Stimulated activated memory B cell treated with anti-CD40 and anti-IgM and Interleukin-4, amounts not matched to agents 10 μg/mL and 1 μg/mL and 100 μg/mL, for 72 hours (primary cell): ENCODE data around the gene ANKRD16.
"Not testable (repeated sequence)": the region's sequence is repeated elsewhere in the genome, so short reads cannot be mapped to it uniquely, and the experiment has no call there.

ENCODE experiments used
- ATAC-seq: fragments of 150-1000 bp; cut with Tn5 transposase; 2 replicates; pipeline ENCODE4 v1.10.0; 2021
- H3K27ac Mint-ChIP-seq: one replicate; pipeline ENCODE4 v1.8.0; 2022; ENCODE audit warnings: mild to moderate bottlenecking, mixed read lengths
- H3K27me3 Mint-ChIP-seq: one replicate; pipeline ENCODE4 v1.8.0; 2022; ENCODE audit warnings: mixed read lengths
- H3K36me3 Mint-ChIP-seq: one replicate; pipeline ENCODE4 v1.8.0; 2022; ENCODE audit warnings: mixed read lengths
- H3K4me1 Mint-ChIP-seq: one replicate; pipeline ENCODE4 v1.8.0; 2022; ENCODE audit warnings: mixed read lengths
- H3K4me3 Mint-ChIP-seq: one replicate; pipeline ENCODE4 v1.8.0; 2022; ENCODE audit warnings: mild to moderate bottlenecking, moderate library complexity, mixed read lengths
- H3K9me3 Mint-ChIP-seq: one replicate; pipeline ENCODE4 v1.8.0; 2022; ENCODE audit warnings: mixed read lengths

Gene ANKRD16

DNA sequence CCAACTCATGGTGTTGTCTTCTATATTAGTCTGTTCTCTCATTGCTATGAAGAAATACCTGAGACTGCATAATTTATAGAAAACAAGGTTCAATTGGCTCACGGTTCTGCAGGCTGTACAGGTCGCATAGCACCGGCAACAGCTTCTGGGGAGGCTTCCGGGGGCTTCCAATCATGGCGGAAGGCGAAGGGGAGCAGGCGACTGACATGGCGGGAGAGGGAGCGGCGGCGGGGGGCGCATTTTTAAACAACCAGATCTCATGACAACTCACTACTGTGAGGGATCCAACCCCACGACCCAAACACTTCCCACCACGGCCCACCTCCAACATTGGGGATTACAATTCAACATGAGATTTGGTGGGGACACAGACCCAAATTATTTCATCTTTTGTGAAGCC lies 47.7 kb downstream of the ANKRD16 start:
- ATAC-seq = no peak
- Mint-ChIP-seq H3K27me3 (no peaks in the 10 kb centered on the region), H3K9me3 (no peaks in the 10 kb centered on the region), H3K36me3 (no peaks in the 10 kb centered on the region), H3K4me3 (no peak overlapping the region), H3K4me1 (peaks cover 85% of the 10 kb centered on the region), H3K27ac (peak overlapping the region; percentile 100)

DNA sequence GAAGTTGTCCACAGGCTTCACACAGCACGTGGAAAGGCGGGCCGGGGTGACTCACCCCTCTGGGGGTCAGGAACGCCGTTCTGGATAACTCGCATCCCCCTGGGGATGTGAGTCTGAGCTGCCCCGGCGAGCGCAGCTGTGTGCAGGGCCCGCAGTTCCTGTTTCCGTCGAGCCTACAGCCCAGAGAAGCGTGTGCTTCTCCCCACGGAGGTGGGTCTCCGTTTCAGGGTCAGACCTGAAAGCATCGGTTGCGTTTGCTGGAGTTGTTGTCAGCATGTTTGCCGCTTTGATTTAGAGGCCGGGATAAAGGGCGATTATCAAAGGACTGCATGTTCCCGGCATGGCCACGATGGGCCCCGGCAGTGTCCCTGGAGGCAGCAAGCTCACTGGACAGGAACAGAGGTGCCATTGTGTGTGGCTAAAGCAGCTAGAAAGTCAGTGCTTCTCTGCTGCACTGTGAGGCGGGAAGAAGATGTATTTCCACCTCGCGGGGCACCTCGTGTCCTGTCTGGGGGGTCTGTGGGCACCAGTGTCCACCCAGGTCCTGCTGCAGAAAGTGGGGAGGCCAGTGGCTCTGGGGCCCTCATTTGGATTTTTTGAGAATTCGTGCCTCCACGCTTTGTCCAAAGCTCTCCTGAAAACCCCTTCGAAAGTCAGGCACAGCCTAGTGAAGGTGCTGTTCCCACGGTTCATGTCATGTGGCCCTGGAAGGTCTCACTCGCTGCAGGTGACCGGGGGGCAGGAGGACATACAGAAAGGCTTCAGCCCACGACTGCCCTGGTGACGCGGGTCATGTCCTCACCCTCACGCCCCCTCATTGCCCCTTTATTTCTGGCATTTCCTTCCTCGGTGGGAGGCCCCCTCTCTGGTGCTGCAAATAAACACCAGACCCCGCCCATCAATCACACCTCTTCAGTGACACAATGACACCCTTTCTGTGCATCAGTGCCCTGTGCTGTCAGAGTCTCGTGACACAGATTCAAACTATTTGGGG lies 49.1 kb downstream of the ANKRD16 start:
- Mint-ChIP-seq H3K27me3 (no peaks in the 10 kb centered on the region), H3K27ac (peak overlapping the region; percentile 100), H3K9me3 (no peaks in the 10 kb centered on the region), H3K4me3 (peak overlapping the region; percentile 76), H3K4me1 (peaks cover 73% of the 10 kb centered on the region), H3K36me3 (no peaks in the 10 kb centered on the region)
- peak; percentile 96 for ATAC-seq

GRCh38 chr10:5836181-5836580 lies 53.5 kb downstream of the ANKRD16 start:
- H3K27me3 Mint-ChIP-seq, ATAC-seq, H3K36me3 Mint-ChIP-seq, H3K9me3 Mint-ChIP-seq, H3K4me3 Mint-ChIP-seq, H3K27ac Mint-ChIP-seq: not testable (repeated sequence)
- peaks cover 48% of the 10 kb centered on the region for H3K4me1 Mint-ChIP-seq

DNA sequence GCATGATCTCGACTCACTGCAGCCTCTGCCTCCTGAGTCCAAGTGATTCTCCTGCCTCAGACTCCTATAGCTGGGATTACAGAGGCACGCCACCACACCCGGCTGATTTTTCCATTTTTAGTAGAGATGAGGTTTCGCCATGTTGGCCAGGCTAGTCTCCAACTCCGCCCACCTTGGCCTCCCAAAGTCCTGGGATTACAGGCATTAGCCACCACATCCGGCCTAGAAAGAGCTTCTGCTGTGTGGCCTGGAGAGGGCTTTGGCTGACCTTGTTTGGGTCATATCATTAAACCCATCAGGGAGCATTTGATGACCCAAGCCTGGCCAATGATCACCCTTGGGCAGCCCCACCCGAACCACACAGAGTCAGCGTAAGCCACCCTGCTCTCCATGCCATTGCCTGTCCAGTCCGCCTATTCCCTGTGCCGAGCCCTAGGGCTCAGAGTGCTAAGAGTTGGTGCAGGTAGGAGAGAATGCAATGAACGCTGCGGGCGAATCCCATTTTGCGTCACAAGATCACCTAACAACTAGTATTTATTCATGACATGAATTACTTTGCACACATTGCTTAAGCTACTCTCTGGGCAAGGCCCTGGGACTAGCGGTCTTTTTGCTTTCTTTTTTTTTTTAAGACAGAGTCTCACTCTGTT lies 54.1 kb downstream of the ANKRD16 start:
- Mint-ChIP-seq H3K36me3 (no peaks in the 10 kb centered on the region), H3K27me3 (no peaks in the 10 kb centered on the region), H3K9me3 (no peaks in the 10 kb centered on the region), H3K4me1 (peaks cover 48% of the 10 kb centered on the region), H3K27ac (no peak overlapping the region), H3K4me3 (no peak overlapping the region)
- ATAC-seq = no peak

- Mint-ChIP-seq H3K9me3 (no peaks in the 10 kb centered on the region), H3K36me3 (no peaks in the 10 kb centered on the region), H3K4me3 (no peak overlapping the region), H3K27me3 (no peaks in the 10 kb centered on the region), H3K27ac (peak overlapping the region; percentile 44), H3K4me1 (peaks cover 40% of the 10 kb centered on the region)
- no peak for ATAC-seq
Observed at GRCh38 chr10:5833814-5834213, 55.9 kb downstream of the ANKRD16 start.

DNA sequence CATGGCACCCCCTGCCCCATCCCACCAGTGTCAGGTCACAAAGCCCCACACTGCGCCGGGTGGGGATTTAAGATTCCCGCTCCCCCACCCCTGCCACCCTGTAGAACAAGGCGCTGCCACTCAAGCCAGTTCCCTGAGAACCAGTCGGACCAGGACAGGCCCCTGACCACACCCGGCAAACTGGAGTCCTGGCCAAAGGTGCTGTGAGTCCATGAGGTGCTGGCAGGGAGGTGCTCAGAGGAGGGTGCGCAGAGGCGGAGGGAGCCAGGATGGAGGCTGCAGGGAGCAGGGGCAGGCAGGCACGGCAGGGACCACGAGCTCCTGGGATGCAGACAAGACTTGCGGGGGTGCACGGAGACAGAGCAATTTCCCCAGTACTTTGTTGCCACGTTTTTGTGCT lies 56.7 kb downstream of the ANKRD16 start:
- Mint-ChIP-seq H3K27me3 (no peaks in the 10 kb centered on the region), H3K4me1 (peaks cover 32% of the 10 kb centered on the region), H3K36me3 (no peaks in the 10 kb centered on the region), H3K27ac (peak overlapping the region; percentile 89), H3K4me3 (no peak overlapping the region), H3K9me3 (no peaks in the 10 kb centered on the region)
- ATAC-seq = no peak

DNA sequence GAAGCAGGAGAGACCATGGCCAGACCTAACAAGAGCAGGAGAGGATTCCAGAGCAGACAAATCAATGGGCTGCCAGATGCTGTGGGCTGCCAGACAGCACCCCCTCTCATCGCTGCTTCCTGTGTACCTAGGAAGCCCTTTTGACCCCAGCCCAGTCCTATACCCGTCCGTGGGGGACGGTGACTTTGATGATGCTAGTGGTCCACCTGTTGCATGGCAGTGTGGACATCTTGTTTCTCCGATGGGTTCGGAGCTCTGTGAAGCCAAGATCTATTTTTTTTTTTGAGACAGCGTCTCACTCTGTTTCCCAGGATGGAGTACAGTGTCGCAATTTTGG lies 58.3 kb downstream of the ANKRD16 start:
- Mint-ChIP-seq H3K27ac (peak overlapping the region; percentile 89), H3K36me3 (no peaks in the 10 kb centered on the region), H3K4me1 (peaks cover 28% of the 10 kb centered on the region), H3K27me3 (no peaks in the 10 kb centered on the region), H3K9me3 (no peaks in the 10 kb centered on the region), H3K4me3 (no peak overlapping the region)
- ATAC-seq = no peak

- Mint-ChIP-seq H3K36me3 (no peaks in the 10 kb centered on the region), H3K4me1 (peaks cover 28% of the 10 kb centered on the region), H3K9me3 (no peaks in the 10 kb centered on the region), H3K27me3 (no peaks in the 10 kb centered on the region), H3K27ac (peak overlapping the region; percentile 89), H3K4me3 (no peak overlapping the region)
- ATAC-seq = peak; percentile 93
Observed at GRCh38 chr10:5830629-5831445, 58.9 kb downstream of the ANKRD16 start.

- ATAC-seq = no peak
- Mint-ChIP-seq H3K27ac (peak overlapping the region; percentile 89), H3K27me3 (no peaks in the 10 kb centered on the region)
Observed at GRCh38 chr10:5829267-5829666, 60.4 kb downstream of the ANKRD16 start.

GRCh38 chr10:5828725-5829124 lies 61.0 kb downstream of the ANKRD16 start:
- H3K27me3 Mint-ChIP-seq = no peaks in the 10 kb centered on the region
- H3K27ac Mint-ChIP-seq = peak overlapping the region; percentile 89
- H3K36me3 Mint-ChIP-seq = no peaks in the 10 kb centered on the region
- no peak for ATAC-seq
- peaks cover 20% of the 10 kb centered on the region for H3K4me1 Mint-ChIP-seq
- H3K9me3 Mint-ChIP-seq = no peaks in the 10 kb centered on the region
- H3K4me3 Mint-ChIP-seq = no peak overlapping the region

More at GRCh38 chr10:5829267-5829666, 60.4 kb downstream of the ANKRD16 start:
- no peaks in the 10 kb centered on the region for H3K9me3 Mint-ChIP-seq
- peaks cover 26% of the 10 kb centered on the region for H3K4me1 Mint-ChIP-seq
- no peaks in the 10 kb centered on the region for H3K36me3 Mint-ChIP-seq
- H3K4me3 Mint-ChIP-seq = no peak overlapping the region

DNA sequence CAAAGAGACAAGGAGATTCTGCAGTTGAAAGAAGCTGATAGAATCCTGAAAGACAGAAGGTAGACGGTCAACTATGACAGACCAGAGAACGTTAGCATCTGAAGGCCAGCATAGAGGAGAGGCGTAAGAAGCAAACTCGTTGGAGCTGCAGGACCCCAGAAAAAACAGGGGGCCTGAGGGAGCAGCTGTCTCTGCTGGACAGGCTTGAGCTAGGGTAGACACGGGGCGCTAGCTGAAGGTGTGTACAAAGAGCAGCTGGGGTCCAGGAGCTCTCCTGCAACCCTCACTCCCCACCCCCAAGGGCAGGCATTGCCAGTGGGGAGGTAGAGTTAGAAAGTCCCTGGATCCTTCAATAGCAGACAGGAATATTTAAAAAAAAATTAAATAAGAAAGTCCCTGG lies 61.9 kb downstream of the ANKRD16 start:
- Mint-ChIP-seq H3K9me3 (no peaks in the 10 kb centered on the region), H3K4me3 (no peak overlapping the region), H3K4me1 (peaks cover 19% of the 10 kb centered on the region), H3K36me3 (no peaks in the 10 kb centered on the region), H3K27me3 (no peaks in the 10 kb centered on the region), H3K27ac (peak overlapping the region; percentile 59)
- ATAC-seq = no peak

- H3K4me1 Mint-ChIP-seq = peaks cover 17% of the 10 kb centered on the region
- H3K4me3 Mint-ChIP-seq, H3K27me3 Mint-ChIP-seq, ATAC-seq, H3K9me3 Mint-ChIP-seq, H3K36me3 Mint-ChIP-seq, H3K27ac Mint-ChIP-seq: not testable (repeated sequence)
Observed at GRCh38 chr10:5826511-5826910, 63.2 kb downstream of the ANKRD16 start.

- Mint-ChIP-seq H3K4me1 (peaks cover 71% of the 10 kb centered on the region), H3K27ac (peak overlapping the region; percentile 88)
- peak; percentile 69 for ATAC-seq
Observed at GRCh38 chr10:5818894-5819293, 70.8 kb downstream of the ANKRD16 start.

GRCh38 chr10:5818048-5818331 lies 71.7 kb downstream of the ANKRD16 start:
- Mint-ChIP-seq H3K4me1 (peaks cover 71% of the 10 kb centered on the region), H3K27me3 (no peaks in the 10 kb centered on the region), H3K9me3 (no peaks in the 10 kb centered on the region), H3K36me3 (no peaks in the 10 kb centered on the region), H3K27ac (peak overlapping the region; percentile 88), H3K4me3 (peak overlapping the region; percentile 12)
- no peak for ATAC-seq

More at GRCh38 chr10:5818894-5819293, 70.8 kb downstream of the ANKRD16 start:
- H3K36me3 Mint-ChIP-seq = no peaks in the 10 kb centered on the region
- H3K9me3 Mint-ChIP-seq = no peaks in the 10 kb centered on the region
- peak overlapping the region; percentile 62 for H3K4me3 Mint-ChIP-seq
- no peaks in the 10 kb centered on the region for H3K27me3 Mint-ChIP-seq

GRCh38 chr10:5817322-5818047 lies 72.2 kb downstream of the ANKRD16 start:
- Mint-ChIP-seq H3K9me3 (no peaks in the 10 kb centered on the region), H3K4me1 (peaks cover 72% of the 10 kb centered on the region), H3K27ac (peak overlapping the region; percentile 88), H3K27me3 (no peaks in the 10 kb centered on the region), H3K36me3 (peaks cover under 1% of the 10 kb centered on the region), H3K4me3 (peak overlapping the region; percentile 63)
- peak; percentile 60 for ATAC-seq
